ENCODE results near the gene FAM193A.
"Not testable (repeated sequence)": the region's sequence is repeated elsewhere in the genome, so short reads cannot be mapped to it uniquely, and the experiment has no call there.

Gene FAM193A

GRCh38 chr4:2695346-2696060, 159.1 kb downstream of the FAM193A start:
- no peak for DNase-seq

- no peak for DNase-seq
Measured at GRCh38 chr4:2696423-2696822, 160.0 kb downstream of the FAM193A start.

GRCh38 chr4:2697995-2698414, 161.6 kb downstream of the FAM193A start:
- DNase-seq = no peak

GRCh38 chr4:2698504-2698903, 162.1 kb downstream of the FAM193A start:
- DNase-seq = no peak

- DNase-seq = no peak
Measured at GRCh38 chr4:2698951-2699505, 162.6 kb downstream of the FAM193A start.

GRCh38 chr4:2699534-2699933, 163.1 kb downstream of the FAM193A start:
- no peak for DNase-seq

- no peak for DNase-seq
Measured at GRCh38 chr4:2700031-2700430, 163.6 kb downstream of the FAM193A start.

GRCh38 chr4:2702361-2702760, 165.9 kb downstream of the FAM193A start:
- no peak for DNase-seq

- no peak for DNase-seq
Measured at GRCh38 chr4:2702770-2703169, 166.3 kb downstream of the FAM193A start.

GRCh38 chr4:2712261-2712842, 175.9 kb downstream of the FAM193A start:
- no peak for DNase-seq

GRCh38 chr4:2713337-2713736, 176.9 kb downstream of the FAM193A start:
- DNase-seq = no peak

GRCh38 chr4:2714061-2714770, 177.8 kb downstream of the FAM193A start:
- peak in 1 of 2 donors; percentile 69 for DNase-seq

- DNase-seq = no peak
Measured at GRCh38 chr4:2714918-2715317, 178.5 kb downstream of the FAM193A start.

- no peak for DNase-seq
Measured at GRCh38 chr4:2715426-2715825, 179.0 kb downstream of the FAM193A start.

- DNase-seq = no peak
Measured at GRCh38 chr4:2716236-2716635, 179.8 kb downstream of the FAM193A start.

GRCh38 chr4:2721586-2721985, 185.1 kb downstream of the FAM193A start:
- DNase-seq = no peak

GRCh38 chr4:2722033-2722432, 185.6 kb downstream of the FAM193A start:
- DNase-seq = no peak

- DNase-seq = no peak
Measured at GRCh38 chr4:2723751-2724150, 187.3 kb downstream of the FAM193A start.

- no peak for DNase-seq
Measured at GRCh38 chr4:2725380-2725779, 188.9 kb downstream of the FAM193A start.

- DNase-seq = not testable (repeated sequence)
Measured at GRCh38 chr4:2726881-2727280, 190.4 kb downstream of the FAM193A start.

GRCh38 chr4:2728221-2728620, 191.8 kb downstream of the FAM193A start:
- DNase-seq = no peak

- no peak for DNase-seq
Measured at GRCh38 chr4:2728806-2729532, 192.5 kb downstream of the FAM193A start.

GRCh38 chr4:2729533-2729875, 193.1 kb downstream of the FAM193A start:
- DNase-seq = no peak
